Loucy (cell line): Measurements from ENCODE around the gene TUBB4B.

Experiments
- EZH2phosphoT487 ChIP-seq: fragments of 200-600 bp; IDR thresholded peaks from 2 replicates; pipeline ENCODE4 v1.6.1; 2018; ENCODE audit warnings: antibody characterized with exemption, mild to moderate bottlenecking, moderate library complexity, borderline replicate concordance
- TF ChIP-seq, protein P1 (sequence below): fragments of 200-600 bp; sonication (generic); conservative IDR thresholded peaks from 2 replicates; pipeline ENCODE4 v1.5.1; 2014; ENCODE audit warnings: mild to moderate bottlenecking, antibody characterized with exemption, low read length

DNA sequence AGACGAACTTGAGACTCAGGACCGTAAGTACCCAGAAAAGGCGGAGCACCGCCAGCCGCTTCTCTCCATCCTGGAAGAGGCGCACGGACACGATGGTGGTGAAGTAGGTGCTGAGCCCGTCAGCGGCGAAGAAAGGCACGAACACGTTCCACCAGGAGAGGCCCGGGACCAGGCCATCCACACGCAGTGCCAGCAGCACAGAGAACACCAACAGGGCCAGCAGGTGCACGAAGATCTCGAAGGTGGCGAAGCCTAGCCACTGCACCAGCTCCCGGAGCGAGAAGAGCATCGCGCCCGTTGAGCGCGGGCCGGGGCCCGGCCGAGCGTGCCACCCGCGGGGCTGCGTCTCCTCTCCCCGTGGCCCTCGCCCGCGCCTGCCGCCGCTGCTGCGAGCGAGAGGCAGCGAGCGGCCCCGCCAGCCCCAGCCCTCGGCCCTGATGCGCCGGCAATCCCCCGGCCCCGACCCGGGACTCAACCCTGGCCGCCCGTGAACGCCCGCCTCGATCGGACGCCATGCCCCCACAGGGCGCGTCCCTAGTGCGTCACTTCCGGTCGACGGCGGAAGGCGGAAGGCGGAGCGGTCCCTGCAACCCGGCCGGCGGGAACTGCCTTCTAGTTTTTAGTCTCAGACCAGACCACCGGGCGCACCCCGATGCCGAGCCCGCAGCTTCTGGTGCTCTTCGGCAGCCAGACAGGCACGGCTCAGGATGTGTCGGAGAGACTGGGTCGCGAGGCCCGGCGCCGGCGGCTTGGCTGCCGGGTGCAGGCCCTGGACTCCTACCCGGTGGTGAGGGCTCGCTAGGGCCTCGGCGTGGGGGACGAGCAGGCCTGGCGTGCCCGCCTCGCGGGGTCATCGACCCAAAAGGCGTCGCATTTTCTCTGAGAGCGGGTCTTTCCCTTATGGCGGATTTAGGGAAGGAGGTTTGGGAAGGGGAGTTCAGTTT lies 35.7 kb upstream of the TUBB4B start, which contains the start of the genes NDOR1 and TMEM203:
- TF ChIP-seq, protein P1, sequence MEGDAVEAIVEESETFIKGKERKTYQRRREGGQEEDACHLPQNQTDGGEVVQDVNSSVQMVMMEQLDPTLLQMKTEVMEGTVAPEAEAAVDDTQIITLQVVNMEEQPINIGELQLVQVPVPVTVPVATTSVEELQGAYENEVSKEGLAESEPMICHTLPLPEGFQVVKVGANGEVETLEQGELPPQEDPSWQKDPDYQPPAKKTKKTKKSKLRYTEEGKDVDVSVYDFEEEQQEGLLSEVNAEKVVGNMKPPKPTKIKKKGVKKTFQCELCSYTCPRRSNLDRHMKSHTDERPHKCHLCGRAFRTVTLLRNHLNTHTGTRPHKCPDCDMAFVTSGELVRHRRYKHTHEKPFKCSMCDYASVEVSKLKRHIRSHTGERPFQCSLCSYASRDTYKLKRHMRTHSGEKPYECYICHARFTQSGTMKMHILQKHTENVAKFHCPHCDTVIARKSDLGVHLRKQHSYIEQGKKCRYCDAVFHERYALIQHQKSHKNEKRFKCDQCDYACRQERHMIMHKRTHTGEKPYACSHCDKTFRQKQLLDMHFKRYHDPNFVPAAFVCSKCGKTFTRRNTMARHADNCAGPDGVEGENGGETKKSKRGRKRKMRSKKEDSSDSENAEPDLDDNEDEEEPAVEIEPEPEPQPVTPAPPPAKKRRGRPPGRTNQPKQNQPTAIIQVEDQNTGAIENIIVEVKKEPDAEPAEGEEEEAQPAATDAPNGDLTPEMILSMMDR, result no peak
- no peak for TF ChIP-seq EZH2phosphoT487
